GM21367 (cell line): Measurements from ENCODE around the gene GSG1L.
"Not testable (repeated sequence)": the region's sequence is repeated elsewhere in the genome, so short reads cannot be mapped to it uniquely, and the experiment has no call there.

Source experiments
- ATAC-seq: cut with Tn5 transposase; IDR thresholded peaks from one replicate; pipeline ENCODE4 v1.9.1; 2021; ENCODE audit not compliant: unreplicated experiment

GSG1L gene

GRCh38 chr16:27954191-27954590 is 109.3 kb downstream of the GSG1L start:
- ATAC-seq: no peak

- ATAC-seq: no peak
These were observed 110.7 kb downstream of the GSG1L start for GRCh38 chr16:27952811-27953210.

GRCh38 chr16:27951489-27952120 is 111.9 kb downstream of the GSG1L start:
- ATAC-seq: no peak

DNA sequence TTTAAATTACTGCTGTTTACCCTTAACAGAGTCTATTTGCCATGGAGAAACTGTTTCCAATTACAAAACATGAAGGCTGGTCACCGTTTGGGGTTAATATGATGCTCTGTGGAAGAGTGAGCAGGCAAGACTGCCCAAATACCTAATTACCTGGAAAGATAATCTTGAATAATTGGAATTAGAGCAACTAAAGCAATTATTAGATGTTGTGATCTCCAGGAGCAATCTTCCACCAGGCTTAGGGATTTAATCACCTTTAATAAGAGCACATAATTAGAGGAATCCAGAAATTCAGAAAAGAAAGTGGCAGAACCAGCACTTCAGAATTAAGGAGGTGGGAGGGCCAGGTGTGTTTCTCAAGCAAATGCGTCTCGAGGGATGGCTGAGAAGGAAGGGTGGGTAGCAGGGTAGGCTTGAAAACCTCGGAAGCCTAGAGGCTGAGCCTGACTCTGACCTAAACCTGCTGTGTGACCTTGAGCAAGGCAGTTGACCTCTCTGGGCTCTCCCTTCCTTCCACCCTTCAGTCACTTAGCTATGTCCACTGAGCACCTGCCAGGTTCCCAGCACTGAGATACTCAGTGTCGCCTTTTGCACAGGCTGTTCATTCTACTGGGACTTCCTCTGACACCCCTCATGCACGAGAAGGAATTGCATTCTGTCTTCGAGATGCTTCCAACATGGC is 113.2 kb downstream of the GSG1L start:
- no peak for ATAC-seq

GRCh38 chr16:27947696-27948095 is 115.8 kb downstream of the GSG1L start:
- ATAC-seq: no peak

GRCh38 chr16:27945233-27945973 is 118.1 kb downstream of the GSG1L start:
- ATAC-seq: no peak

DNA sequence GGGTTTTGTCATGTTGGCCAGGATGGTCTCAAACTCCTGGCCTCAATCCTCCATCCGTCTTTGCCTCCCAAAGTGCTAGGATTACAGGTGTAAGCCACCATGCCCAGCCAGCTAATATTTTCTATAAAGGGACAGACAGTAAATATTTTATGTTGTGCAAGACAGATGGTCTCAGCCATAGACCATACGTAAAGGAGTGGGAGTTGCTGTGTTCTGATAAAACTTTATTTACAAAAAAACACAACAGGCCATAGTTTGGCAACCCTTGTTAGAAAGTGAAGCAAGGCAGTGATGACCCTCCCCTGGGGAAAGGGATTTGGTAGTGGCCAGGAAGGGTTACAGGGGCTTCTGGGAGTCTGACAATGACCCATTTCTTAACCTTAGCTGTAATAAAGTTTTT is 119.7 kb downstream of the GSG1L start:
- no peak for ATAC-seq

- ATAC-seq: not testable (repeated sequence)
These were observed 121.4 kb downstream of the GSG1L start for GRCh38 chr16:27942071-27942470.

DNA sequence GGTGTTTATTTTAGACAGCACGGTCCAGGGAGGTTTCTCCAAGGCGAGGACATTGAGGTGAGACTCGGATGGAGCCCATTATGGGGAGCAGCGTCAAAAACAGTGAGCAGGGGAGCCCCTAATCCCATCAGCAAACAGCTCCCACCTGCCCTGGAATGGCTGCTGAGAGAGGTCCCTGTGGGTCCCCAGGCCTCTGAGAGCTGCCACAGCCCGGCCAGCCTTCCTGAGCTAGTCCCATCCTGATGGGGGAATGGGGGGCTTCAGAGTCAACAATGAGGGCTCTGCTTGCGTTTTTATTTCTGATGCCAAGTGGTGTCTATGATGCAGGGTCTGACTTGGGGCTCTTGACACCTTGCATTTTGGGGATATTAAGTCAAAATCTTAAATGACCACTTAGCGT is 128.4 kb downstream of the GSG1L start:
- ATAC-seq: no peak

- no peak for ATAC-seq
These were observed 130.9 kb downstream of the GSG1L start for GRCh38 chr16:27932542-27933135.

DNA sequence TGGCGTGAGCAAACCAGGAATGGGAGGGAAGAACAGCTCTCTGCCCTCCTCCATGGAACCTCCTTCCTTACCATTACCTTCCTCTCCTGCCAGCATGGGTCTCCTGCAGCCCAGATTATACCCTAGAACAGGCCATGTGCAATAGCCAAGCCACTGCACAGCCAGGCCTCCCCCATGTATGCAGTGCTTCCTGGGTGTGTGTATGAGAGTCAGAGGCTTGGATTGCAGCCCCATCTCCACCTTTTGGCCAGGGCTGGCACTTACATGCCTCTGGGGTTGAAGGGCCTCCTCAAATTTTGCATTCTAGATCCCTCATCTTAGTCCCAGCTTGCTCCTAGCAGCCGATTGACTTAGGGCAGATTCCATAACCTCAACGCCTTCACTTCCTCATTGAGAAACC is 133.7 kb downstream of the GSG1L start:
- no peak for ATAC-seq

DNA sequence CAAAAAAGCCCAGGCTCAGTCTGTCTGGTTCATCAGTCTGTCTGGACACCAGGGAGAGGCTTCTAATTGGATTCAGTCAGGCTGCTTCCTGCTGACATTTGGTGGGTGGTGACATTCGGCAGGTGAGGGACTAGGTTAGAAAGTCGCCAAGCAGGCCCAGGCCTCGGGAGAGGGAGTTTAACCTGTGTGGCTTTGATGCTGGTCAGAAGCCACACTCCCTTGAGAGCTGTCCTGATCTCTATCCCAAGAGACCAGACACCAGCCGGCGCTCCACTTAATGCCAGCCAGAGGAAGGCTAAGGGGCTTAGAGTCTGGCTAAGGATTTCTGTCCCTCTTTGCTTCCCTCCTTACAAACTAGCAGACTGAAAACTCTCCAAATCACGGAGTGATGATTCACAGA is 135.0 kb downstream of the GSG1L start:
- no peak for ATAC-seq

DNA sequence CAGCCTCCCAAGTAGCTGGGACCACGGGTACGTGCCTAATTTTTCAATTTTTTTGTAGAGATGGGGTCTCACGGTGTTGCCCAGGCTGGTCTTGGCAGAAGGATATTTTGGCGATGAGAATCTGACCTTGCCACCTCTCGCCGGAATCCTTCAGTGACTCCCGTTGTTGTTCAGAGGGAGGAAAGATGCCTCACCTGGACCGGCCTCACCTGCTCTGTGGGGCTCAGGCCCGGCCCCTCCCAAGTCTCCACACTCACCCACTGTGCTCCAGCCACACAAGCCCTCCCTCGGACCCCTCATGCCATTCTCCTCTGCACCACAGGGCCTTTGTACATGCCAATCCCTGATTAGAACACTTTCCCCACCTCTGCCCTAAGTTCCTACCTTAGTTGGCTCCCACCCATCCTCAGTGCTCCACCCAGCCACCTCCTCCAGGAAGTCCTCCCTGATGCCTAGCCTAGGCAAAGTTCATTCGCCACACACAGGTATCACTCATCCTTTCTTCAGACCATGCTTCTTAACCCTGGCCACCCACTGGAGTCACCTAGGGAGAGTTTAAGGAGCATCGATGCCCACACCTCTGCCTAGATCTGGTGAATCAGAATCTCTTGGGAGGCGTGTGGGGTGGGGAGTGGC is 136.1 kb downstream of the GSG1L start:
- no peak for ATAC-seq

GRCh38 chr16:27925612-27926011 is 137.9 kb downstream of the GSG1L start:
- no peak for ATAC-seq

GRCh38 chr16:27924411-27925118 is 138.9 kb downstream of the GSG1L start:
- no peak for ATAC-seq

DNA sequence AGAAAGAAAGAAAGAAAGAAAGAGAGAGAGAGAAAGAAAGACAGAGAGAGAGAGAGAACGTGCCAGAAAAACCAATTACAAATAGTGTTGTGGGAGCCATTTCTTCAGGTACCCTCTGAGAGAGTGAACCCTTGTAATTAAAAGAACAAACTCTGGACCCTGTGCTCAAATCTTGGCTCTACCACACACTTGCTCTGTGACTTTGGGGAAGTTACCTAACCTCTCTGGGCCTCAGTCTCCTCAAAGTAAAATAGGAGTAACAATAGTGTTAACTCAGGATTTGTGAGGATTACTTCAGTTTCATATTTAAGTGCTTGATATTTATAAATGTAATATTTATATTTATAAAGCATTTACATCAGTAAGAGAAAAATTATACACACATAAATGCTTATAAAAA is 139.8 kb downstream of the GSG1L start:
- no peak for ATAC-seq

DNA sequence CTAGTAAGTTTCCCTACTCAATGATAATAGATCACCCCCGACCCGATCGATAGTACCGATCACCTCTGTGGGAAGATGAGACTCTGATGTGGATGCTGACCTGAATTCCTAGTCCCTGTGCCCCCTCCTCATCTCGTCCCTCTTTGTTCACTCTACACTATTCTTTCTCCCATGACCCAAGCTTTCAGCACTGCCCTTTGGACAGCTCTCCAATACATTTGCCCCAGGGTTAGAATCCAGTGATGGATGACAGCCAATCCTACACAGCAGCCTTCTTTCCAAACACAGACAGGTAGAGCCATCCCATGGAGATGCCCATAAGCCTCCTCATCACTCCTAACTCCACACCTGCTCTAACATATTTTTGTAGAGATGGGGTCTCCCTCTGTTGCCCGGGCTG is 141.1 kb downstream of the GSG1L start:
- no peak for ATAC-seq

- no peak for ATAC-seq
These were observed 142.4 kb downstream of the GSG1L start for GRCh38 chr16:27921134-27921533.

- ATAC-seq: no peak
These were observed 143.1 kb downstream of the GSG1L start for GRCh38 chr16:27920391-27920891.

DNA sequence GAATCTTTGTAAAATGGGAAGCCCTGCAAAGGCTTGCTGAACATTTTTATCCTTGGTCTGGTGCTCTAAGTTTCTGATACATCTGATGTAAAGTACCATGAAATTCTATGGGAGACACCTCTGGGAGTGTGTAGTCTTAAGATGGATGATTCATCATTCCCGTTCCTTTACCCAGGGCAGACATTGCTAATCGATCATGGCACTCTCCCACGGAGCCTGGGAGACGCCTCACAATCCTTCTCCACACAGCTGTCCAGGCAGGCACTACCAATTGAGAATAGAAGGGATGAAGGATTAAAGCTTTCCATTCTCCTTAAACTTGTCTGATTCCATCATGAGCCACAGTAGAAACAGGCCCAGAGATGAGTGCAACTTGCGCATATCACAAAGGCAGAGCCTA is 144.8 kb downstream of the GSG1L start:
- ATAC-seq: no peak

- ATAC-seq: no peak
These were observed 145.6 kb downstream of the GSG1L start for GRCh38 chr16:27917949-27918348.
